Stimulated activated CD8-positive, alpha-beta memory T cell treated with anti-CD3 and anti-CD28 coated beads, Interleukin-12 subunit alpha, Interleukin-12 subunit beta, amount 100 ng/mL, for 1 hour (primary cell): ENCODE measurements around the gene C9orf153.

Experiments used
- DNase-seq: peaks from one replicate; pipeline ENCODE4 v3.0.0-alpha.2; 2020; ENCODE audit warnings: low read depth

The C9orf153 gene

GRCh38 chr9:86187121-86187520 is 72.3 kb downstream of the C9orf153 start:
- DNase-seq: no peak

- DNase-seq: no peak
Observed at GRCh38 chr9:86186696-86187095, 72.8 kb downstream of the C9orf153 start.

GRCh38 chr9:86185872-86186271 is 73.6 kb downstream of the C9orf153 start:
- DNase-seq: no peak

GRCh38 chr9:86184138-86184524 is 75.3 kb downstream of the C9orf153 start:
- no peak for DNase-seq

GRCh38 chr9:86183229-86184137 is 76.0 kb downstream of the C9orf153 start:
- DNase-seq: no peak

GRCh38 chr9:86181379-86182315 is 77.8 kb downstream of the C9orf153 start:
- no peak for DNase-seq

GRCh38 chr9:86178503-86178902 is 81.0 kb downstream of the C9orf153 start:
- no peak for DNase-seq

- DNase-seq: no peak
Observed at GRCh38 chr9:86177995-86178394, 81.5 kb downstream of the C9orf153 start.

GRCh38 chr9:86176468-86176867 is 83.0 kb downstream of the C9orf153 start:
- no peak for DNase-seq

- DNase-seq: no peak
Observed at GRCh38 chr9:86175743-86176456, 83.6 kb downstream of the C9orf153 start.

GRCh38 chr9:86175223-86175622 is 84.2 kb downstream of the C9orf153 start:
- no peak for DNase-seq
